Measurements from ENCODE around the gene INTS2.

- TF ChIP-seq POLR2A (IDR thresholded peaks at IDR 0.05; ENCODE audit: low read depth) (no peak), CTCF (IDR thresholded peaks at IDR 0.05) (no peak)
These were observed 64.0 kb downstream of the INTS2 start for GRCh38 chr17:61863801-61864126.
